Sigmoid colon (tissue), 7 donors: ENCODE measurements around the gene C1orf35. TPM values are rescaled to one million over a fixed set of nuclear protein-coding genes. Genes with fewer than 3 reads are reported as not detected.
A peak's percentile ranks its signal among the peaks of the same experiment; 100 is the strongest.

ENCODE experiments used
- DNase-seq: peaks from one replicate; pipeline ENCODE4 v3.0.0-alpha.2; 2019
- H3K27ac ChIP-seq, 4 donors: fragments of 200-600 bp; sonication (generic); one replicate each; pipeline ENCODE4 v1.5.1; 2016 to 2019; ENCODE audit warnings: mild to moderate bottlenecking in 1 of 4
- H3K27me3 ChIP-seq, 3 donors: fragments of 200-600 bp; sonication (generic); one replicate each; pipeline ENCODE4 v1.5.1; 2019; ENCODE audit warnings: mild to moderate bottlenecking in 1 of 3
- H3K36me3 ChIP-seq, 4 donors: fragments of 200-600 bp; sonication (generic); one replicate each; pipeline ENCODE4 v1.5.1; 2016 to 2019
- H3K4me1 ChIP-seq, 4 donors: fragments of 200-600 bp; sonication (generic); one replicate each; pipeline ENCODE4 v1.5.1; 2017 to 2019
- H3K4me3 ChIP-seq, 4 donors: fragments of 200-600 bp; sonication (generic); one replicate each; pipeline ENCODE4 v1.5.1; 2017 to 2019; ENCODE audit warnings: mild to moderate bottlenecking in 2 of 4, moderate library complexity in 1 of 4
- H3K9me3 ChIP-seq, 4 donors: fragments of 200-600 bp in 3 of 4; sonication (generic) in 3 of 4; one replicate each; pipeline versions ENCODE4 v1.5.1 to v1.6.1; 2013 to 2019
- EP300 ChIP-seq, 4 donors: sonication (generic); formaldehyde crosslinking; IDR thresholded peaks; one replicate each; pipeline ENCODE4 v1.6.1; 2017; ENCODE audit warnings: antibody characterized with exemption in 4 of 4
- POLR2A ChIP-seq, 2 donors: fragments of 450-650 bp; IDR thresholded peaks; one replicate each; pipeline ENCODE4 v1.6.1; 2016; ENCODE audit warnings: antibody characterized with exemption in 2 of 2, mild to moderate bottlenecking in 2 of 2, moderate library complexity in 2 of 2
- POLR2AphosphoS5 ChIP-seq, 4 donors: sonication (generic); formaldehyde crosslinking; IDR thresholded peaks; one replicate each; pipeline ENCODE4 v1.6.1; 2017; ENCODE audit warnings: antibody characterized with exemption in 4 of 4
- WGBS, 2 donors: extraction: QIAGEN DNeasy Blood & Tissue Kit; methylation state at CpG; one replicate each; pipeline ENCODE4 v1.1.7; 2013; 5-methylcytosine and 5-hydroxymethylcytosine counted together
- intact Hi-C: fragments of 100-400 bp; cut with DNase I; formaldehyde crosslinking; loops from one replicate; pipeline ENCODE4 v1.15.1; 2023
- polyA plus RNA-seq, 3 donors: library from polyadenylated mRNA; stranded (reverse); fragments of 200-250 nt; gene quantifications; one replicate each; pipeline ENCODE4 v1.2.3, GENCODE V29; 2013
- total RNA-seq, 4 donors: library from RNA; depleted of rRNA; stranded (reverse); fragments of >200 nt; gene quantifications; one replicate each; pipeline ENCODE4 v1.1.0, GENCODE V29; 2016
- TF ChIP-seq, protein P1 (sequence below), 4 experiments: fragments of 450-650 bp in 3 of 4; fragments of 200-600 bp in 1 of 4; IDR thresholded peaks; one replicate each; pipeline ENCODE4 v1.5.1; 2016 to 2019; ENCODE audit warnings: antibody characterized with exemption in 4 of 4, mild to moderate bottlenecking in 3 of 4, moderate library complexity in 2 of 4
- donor health status: healthy with polysubstance abuse.
- donor health status: Bipolar disorder and iron deficiency.
- donor health status: healthy.

Gene C1orf35
- total and polyA plus RNA-seq, 7 donors: 7.8 to 18.1 (median 11.4) TPM

GRCh38 chr1:228097333-228098081 is 5.6 kb downstream of the C1orf35 start:
- H3K27ac ChIP-seq: no peak overlapping the region
- TF ChIP-seq POLR2A (IDR thresholded peaks at IDR 0.05) (no peak), POLR2AphosphoS5 (IDR thresholded peaks at IDR 0.05) (no peak), EP300 (IDR thresholded peaks at IDR 0.05) (no peak)
- TF ChIP-seq, protein P1, sequence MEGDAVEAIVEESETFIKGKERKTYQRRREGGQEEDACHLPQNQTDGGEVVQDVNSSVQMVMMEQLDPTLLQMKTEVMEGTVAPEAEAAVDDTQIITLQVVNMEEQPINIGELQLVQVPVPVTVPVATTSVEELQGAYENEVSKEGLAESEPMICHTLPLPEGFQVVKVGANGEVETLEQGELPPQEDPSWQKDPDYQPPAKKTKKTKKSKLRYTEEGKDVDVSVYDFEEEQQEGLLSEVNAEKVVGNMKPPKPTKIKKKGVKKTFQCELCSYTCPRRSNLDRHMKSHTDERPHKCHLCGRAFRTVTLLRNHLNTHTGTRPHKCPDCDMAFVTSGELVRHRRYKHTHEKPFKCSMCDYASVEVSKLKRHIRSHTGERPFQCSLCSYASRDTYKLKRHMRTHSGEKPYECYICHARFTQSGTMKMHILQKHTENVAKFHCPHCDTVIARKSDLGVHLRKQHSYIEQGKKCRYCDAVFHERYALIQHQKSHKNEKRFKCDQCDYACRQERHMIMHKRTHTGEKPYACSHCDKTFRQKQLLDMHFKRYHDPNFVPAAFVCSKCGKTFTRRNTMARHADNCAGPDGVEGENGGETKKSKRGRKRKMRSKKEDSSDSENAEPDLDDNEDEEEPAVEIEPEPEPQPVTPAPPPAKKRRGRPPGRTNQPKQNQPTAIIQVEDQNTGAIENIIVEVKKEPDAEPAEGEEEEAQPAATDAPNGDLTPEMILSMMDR (IDR thresholded peaks at IDR 0.05): no peak
- no peaks in the 10 kb centered on the region for H3K27me3 ChIP-seq
- no peak overlapping the region for H3K4me3 ChIP-seq
- WGBS, 2 donors: 89 to 93% methylated on average over 34 of the region's 34 CpGs
- intact Hi-C loops: no loop called here
- H3K9me3 ChIP-seq: peaks cover 0 to 6% (median 3%) of the 10 kb centered on the region in 4 donors
- H3K36me3 ChIP-seq: peaks cover 12 to 44% (median 32%) of the 10 kb centered on the region in 4 donors
- DNase-seq: peak; percentile 63
- H3K4me1 ChIP-seq: peaks cover 0 to 52% (median 26%) of the 10 kb centered on the region in 4 donors

DNA sequence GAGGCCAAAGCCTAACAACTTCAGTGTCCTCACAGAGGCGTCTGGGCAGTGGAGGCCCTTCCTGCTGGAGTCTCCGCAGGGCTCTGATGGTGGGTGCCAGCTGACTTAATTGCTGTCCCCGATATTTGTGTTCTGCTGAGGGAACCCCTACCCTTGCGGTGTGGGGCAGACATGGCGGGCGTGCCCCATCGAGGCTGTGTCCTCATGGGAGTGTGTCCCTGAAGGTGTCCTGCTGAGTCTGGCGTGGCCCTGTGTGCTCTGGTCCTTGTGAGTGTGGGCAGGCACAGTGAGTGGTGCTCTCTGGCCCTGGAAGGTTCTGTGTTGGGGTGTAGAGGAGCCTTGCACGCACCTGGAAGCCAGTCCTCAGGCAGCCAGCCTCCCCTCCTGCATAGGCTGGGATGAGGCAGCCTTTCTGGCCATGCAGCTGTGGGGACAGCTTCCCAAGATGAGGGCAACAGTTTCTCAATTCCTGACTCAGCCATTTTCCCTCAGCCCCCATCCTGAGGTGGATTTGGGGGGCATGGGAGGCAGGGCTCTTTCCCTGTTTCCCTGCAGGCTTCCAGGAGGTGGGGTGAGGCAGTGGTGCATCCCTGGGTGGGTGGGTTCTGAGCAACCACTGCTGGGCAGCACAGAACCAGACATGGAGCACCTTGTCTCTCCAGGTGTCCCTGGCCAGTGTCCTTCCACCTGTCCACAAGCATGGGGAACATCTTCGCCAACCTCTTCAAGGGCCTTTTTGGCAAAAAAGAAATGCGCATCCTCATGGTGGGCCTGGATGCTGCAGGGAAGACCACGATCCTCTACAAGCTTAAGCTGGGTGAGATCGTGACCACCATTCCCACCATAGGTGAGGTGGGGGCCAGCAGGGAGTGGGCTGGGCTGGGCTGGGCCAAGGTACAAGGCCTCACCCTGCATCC is 6.5 kb downstream of the C1orf35 start:
- no peak overlapping the region for H3K27ac ChIP-seq
- H3K36me3 ChIP-seq: peaks cover 12 to 44% (median 32%) of the 10 kb centered on the region in 4 donors
- H3K4me1 ChIP-seq: peaks cover 0 to 52% (median 25%) of the 10 kb centered on the region in 4 donors
- peaks cover 0 to 6% (median 3%) of the 10 kb centered on the region in 4 donors for H3K9me3 ChIP-seq
- TF ChIP-seq, protein P1 (IDR thresholded peaks at IDR 0.05): no peak
- TF ChIP-seq EP300 (IDR thresholded peaks at IDR 0.05) (no peak), POLR2AphosphoS5 (IDR thresholded peaks at IDR 0.05) (no peak), POLR2A (IDR thresholded peaks at IDR 0.05) (no peak)
- DNase-seq: peak; percentile 59
- no peaks in the 10 kb centered on the region for H3K27me3 ChIP-seq
- intact Hi-C loops: no loop called here
- H3K4me3 ChIP-seq: no peak overlapping the region
- 93 to 95% methylated on average over 13 of the region's 13 CpGs for WGBS, 2 donors

- peak; percentile 53 for DNase-seq
- H3K36me3 ChIP-seq: peaks cover 12 to 41% (median 32%) of the 10 kb centered on the region in 4 donors
- H3K4me1 ChIP-seq: peaks cover 0 to 52% (median 28%) of the 10 kb centered on the region in 4 donors
- WGBS, 2 donors: 94 to 95% methylated on average over 8 of the region's 8 CpGs
- no peak overlapping the region for H3K4me3 ChIP-seq
- intact Hi-C loops: no loop called here
- no peaks in the 10 kb centered on the region for H3K27me3 ChIP-seq
- no peak for TF ChIP-seq EP300 (IDR thresholded peaks at IDR 0.05)
- TF ChIP-seq POLR2A (IDR thresholded peaks at IDR 0.05): no peak
- TF ChIP-seq, protein P1 (IDR thresholded peaks at IDR 0.05): no peak
- TF ChIP-seq POLR2AphosphoS5 (IDR thresholded peaks at IDR 0.05): no peak
- H3K9me3 ChIP-seq: peaks cover 0 to 6% (median 3%) of the 10 kb centered on the region in 4 donors
- H3K27ac ChIP-seq: no peak overlapping the region
Observed at GRCh38 chr1:228095938-228096337, 7.2 kb downstream of the C1orf35 start.

DNA sequence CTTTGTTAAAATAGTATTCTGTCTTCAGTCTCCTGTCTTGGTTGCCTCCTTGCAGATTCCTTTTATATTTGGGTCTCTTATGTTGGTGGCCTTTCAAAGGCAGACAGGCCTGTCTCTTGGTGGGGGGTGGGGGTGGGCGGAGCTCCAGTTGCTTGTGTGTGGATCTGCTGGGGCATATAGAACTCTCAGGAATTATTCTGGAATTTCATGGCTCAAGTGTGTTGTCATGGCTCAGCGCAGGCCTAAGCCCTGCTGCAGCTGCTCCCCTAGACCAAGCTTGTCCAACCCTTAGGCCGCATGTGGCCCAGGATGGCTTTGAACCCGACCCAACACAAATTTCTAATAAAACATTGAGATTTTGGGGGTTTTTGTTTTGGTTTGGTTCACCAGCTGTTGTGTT is 8.0 kb downstream of the C1orf35 start:
- no peaks in the 10 kb centered on the region for H3K27me3 ChIP-seq
- intact Hi-C loops: no loop called here
- H3K27ac ChIP-seq: no peak overlapping the region
- DNase-seq: peak; percentile 20
- H3K36me3 ChIP-seq: peaks cover 12 to 34% (median 32%) of the 10 kb centered on the region in 4 donors
- 98% methylated on average over 4 of the region's 4 CpGs for WGBS, 2 donors
- no peak for TF ChIP-seq POLR2A (IDR thresholded peaks at IDR 0.05)
- TF ChIP-seq, protein P1 (IDR thresholded peaks at IDR 0.05): no peak
- TF ChIP-seq POLR2AphosphoS5 (IDR thresholded peaks at IDR 0.05): no peak
- TF ChIP-seq EP300 (IDR thresholded peaks at IDR 0.05): no peak
- peaks cover 0 to 6% (median 3%) of the 10 kb centered on the region in 4 donors for H3K9me3 ChIP-seq
- H3K4me1 ChIP-seq: peaks cover 0 to 58% (median 36%) of the 10 kb centered on the region in 4 donors
- H3K4me3 ChIP-seq: no peak overlapping the region
